Measurements from ENCODE around the gene ELAVL3.

- TF ChIP-seq CTCF (conservative IDR thresholded peaks at IDR 0.05 in 1 of 2, IDR thresholded peaks at IDR 0.05 in 1 of 2; ENCODE audit: extremely low read depth in 1 of 2, insufficient read depth in 1 of 2, low read depth in 1 of 2, low read length in 2 of 2) (no peak), EZH2 (IDR thresholded peaks at IDR 0.05; ENCODE audit: borderline replicate concordance, low read length) (no peak)
Observed at GRCh38 chr19:11458236-11458900, 22.5 kb downstream of the ELAVL3 start.
